Endothelial cell of umbilical vein (primary cell): ENCODE measurements around the gene KIF1B. TPM values are rescaled to one million over a fixed set of nuclear protein-coding genes. Genes with fewer than 3 reads are reported as not detected.

Source experiments
- BruUV-seq: library from RNA; stranded (reverse); fragments of 400-500 nt; replicated peaks from 2 replicates; lab custom pipeline; 2021; lab: Mats Ljungman, UMichigan
- CTCF ChIA-PET: fragments of 300-600, 350-600 bp; sonication (Branson Sonifier 250); formaldehyde crosslinking; loops from one replicate; lab custom pipeline; 2021; ENCODE audit warnings: antibody characterized with exemption, inconsistent platforms; lab: Charles Lee
- POLR2A ChIA-PET: fragments of 300-600, 350-600 bp; sonication (Branson Sonifier 250); formaldehyde crosslinking; loops from one replicate; lab custom pipeline; 2021; ENCODE audit warnings: antibody characterized with exemption, inconsistent platforms; lab: Charles Lee
- DNase-seq: peaks from one replicate; pipeline ENCODE4 v3.0.0-alpha.2; 2011; ENCODE audit warnings: low read depth, low spot score
- FAIRE-seq: peaks from 2 replicates; lab custom pipeline; 2011; peaks lifted over from hg19 to GRCh38; lab: Jason Lieb, UNC
- H2AFZ ChIP-seq: 2 replicates; pipeline ENCODE4 v1.6.0; 2012; ENCODE audit warnings: low read depth, low read length, control low read depth, inconsistent platforms
- H3K27ac ChIP-seq: 2 replicates; pipeline ENCODE4 v1.5.1; 2011; ENCODE audit warnings: low read depth, mild to moderate bottlenecking, control low read depth, low read length, moderate library complexity; ENCODE audit not compliant: insufficient read depth
- H3K27me3 ChIP-seq, 2 experiments: 2 replicates each; pipeline versions ENCODE4 v1.6.0 to v1.6.1; 2011; ENCODE audit warnings: low read length in 2 of 2, mixed read lengths in 1 of 2; ENCODE audit not compliant: control insufficient read depth in 2 of 2, insufficient read depth in 2 of 2
- H3K36me3 ChIP-seq, 2 experiments: 2 replicates in 1 of 2; 3 replicates in 1 of 2; pipeline ENCODE4 v1.5.1; 2011; ENCODE audit warnings: low read length in 2 of 2, mild to moderate bottlenecking in 1 of 2, moderate library complexity in 1 of 2; ENCODE audit not compliant: control insufficient read depth in 2 of 2, insufficient read depth in 2 of 2; ENCODE audit errors: extremely low read depth in 1 of 2
- H3K4me1 ChIP-seq: 3 replicates; pipeline ENCODE4 v1.5.1; 2011; ENCODE audit warnings: mild to moderate bottlenecking, low read length; ENCODE audit not compliant: control insufficient read depth, insufficient read depth; ENCODE audit errors: extremely low read depth
- H3K4me2 ChIP-seq: 2 replicates; pipeline ENCODE4 v1.6.1; 2011; ENCODE audit warnings: low read length, control low read depth, mixed read lengths; ENCODE audit not compliant: insufficient read depth
- H3K4me3 ChIP-seq, 3 experiments: fragments of 200-600 bp in 1 of 3; sonication (generic), shearing (Covaris generic) in 1 of 3; replicated peaks in 1 of 3; 2 replicates each; pipeline ENCODE4 v1.5.1; 2011 to 2016; ENCODE audit warnings: control low read depth in 3 of 3, low read length in 3 of 3, mild to moderate bottlenecking in 2 of 3, inconsistent platforms in 1 of 3, low read depth in 1 of 3, moderate library complexity in 1 of 3; ENCODE audit not compliant: insufficient read depth in 1 of 3
- H3K79me2 ChIP-seq: 2 replicates; pipeline ENCODE4 v1.6.0; 2012; ENCODE audit warnings: low read length, inconsistent platforms; ENCODE audit not compliant: control insufficient read depth, insufficient read depth
- H3K9ac ChIP-seq: replicated peaks from 2 replicates; pipeline ENCODE3; 2011; ENCODE audit warnings: low read length, control low read depth; ENCODE audit not compliant: insufficient read depth; ENCODE audit errors: extremely low read depth
- H3K9me1 ChIP-seq: replicated peaks from 3 replicates; pipeline ENCODE4 v1.6.0; 2011; ENCODE audit warnings: mild to moderate bottlenecking, low read length; ENCODE audit not compliant: control insufficient read depth, insufficient read depth; ENCODE audit errors: extremely low read depth
- H3K9me3 ChIP-seq: replicated peaks from 2 replicates; pipeline ENCODE4 v1.5.1; 2012; ENCODE audit warnings: low read length, inconsistent platforms; ENCODE audit not compliant: control insufficient read depth, insufficient read depth
- H4K20me1 ChIP-seq: replicated peaks from 2 replicates; pipeline ENCODE3; 2011; ENCODE audit warnings: mild to moderate bottlenecking, low read length; ENCODE audit not compliant: control insufficient read depth, insufficient read depth; ENCODE audit errors: extremely low read depth
- EZH2 ChIP-seq: IDR thresholded peaks from 2 replicates; pipeline ENCODE4 v1.6.1; 2012; ENCODE audit warnings: borderline replicate concordance, low read depth, mild to moderate bottlenecking, moderate library complexity, low read length, inconsistent platforms; ENCODE audit not compliant: severe bottlenecking
- GATA2 ChIP-seq: IDR thresholded peaks from 2 replicates; pipeline ENCODE4 v1.7.0; 2011; ENCODE audit warnings: low read depth, mild to moderate bottlenecking, moderate library complexity, mixed read lengths, low read length; ENCODE audit not compliant: insufficient read length, insufficient read depth
- JUN ChIP-seq: IDR thresholded peaks from 2 replicates; pipeline ENCODE4 v1.6.1; 2011; ENCODE audit warnings: borderline replicate concordance, low read depth; ENCODE audit not compliant: insufficient read length, insufficient read depth
- MYC ChIP-seq: IDR thresholded peaks from one replicate; pipeline ENCODE4 v1.6.1; 2011; ENCODE audit warnings: mild to moderate bottlenecking, low read depth, low read length
- POLR2A ChIP-seq: IDR thresholded peaks from 2 replicates; pipeline ENCODE4 v1.6.1; 2012; ENCODE audit warnings: low read depth, mild to moderate bottlenecking, control low read depth, low read length
- dilution Hi-C: fragments of 300-500 bp; cut with MboI; formaldehyde crosslinking; loops from one replicate; pipeline ENCODE4 v1.15.0; 2019; ENCODE audit warnings: low sequenced_read_pairs; ENCODE audit not compliant: extremely low pct_ligation_motif_present
- intact Hi-C: fragments of 100-400 bp; cut with micrococcal nuclease; formaldehyde crosslinking; loops from one replicate; pipeline ENCODE4 v1.10.0; 2022
- polyA plus RNA-seq, 4 experiments: library from polyadenylated mRNA; depleted of rRNA in 3 of 4; stranded (reverse) in 3 of 4; unstranded in 1 of 4; fragments of >200 nt; gene quantifications; 2 replicates each; pipeline versions ENCODE4 v1.2.1 to v1.2.3, GENCODE V29; 2011 to 2012; ENCODE audit warnings: missing spikeins in 1 of 4
- total RNA-seq: library from RNA; stranded (reverse); gene quantifications from 2 replicates; pipeline ENCODE4 v1.2.3, GENCODE V29; 2021
- TF ChIP-seq, protein P1 (sequence below): IDR thresholded peaks from 2 replicates; pipeline ENCODE4 v1.6.1; 2011; ENCODE audit not compliant: insufficient read depth, insufficient read length

KIF1B gene
- total and polyA plus RNA-seq, 2 donors (not counting 3 experiments of a cell fraction or from before 2014, with no cell fraction given) = 14.8 to 58.6 TPM

DNA sequence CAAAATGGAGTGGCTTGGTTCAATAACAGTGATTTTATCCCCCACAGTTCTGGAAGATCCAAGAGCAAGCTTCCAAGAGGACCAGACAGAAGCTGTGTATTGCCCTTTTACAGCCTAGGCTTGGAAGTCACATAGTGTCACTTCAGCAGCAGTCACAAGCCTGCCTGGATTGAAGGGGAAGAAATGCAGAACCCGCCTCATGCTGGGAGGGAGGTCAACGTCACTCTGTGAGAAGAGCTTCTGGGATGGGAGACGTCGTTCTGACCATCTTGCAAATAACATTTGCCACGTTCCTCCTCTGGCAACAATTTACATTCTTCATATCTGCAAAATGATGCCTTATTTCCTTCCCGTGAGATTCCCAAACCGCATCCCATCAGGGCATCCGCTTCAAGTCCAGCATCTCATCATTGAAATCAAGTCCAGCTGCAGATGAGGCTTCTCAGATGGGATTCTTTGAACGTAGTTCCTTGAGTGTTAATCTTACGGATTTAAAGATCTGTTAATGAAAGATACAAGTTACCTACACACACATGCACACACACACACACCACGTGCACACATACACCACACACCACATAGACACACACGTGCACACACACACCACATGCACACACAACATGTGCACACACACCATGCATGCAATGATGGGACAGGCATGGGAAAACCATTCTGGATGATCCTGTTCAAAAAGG, 23.9 kb upstream of the KIF1B start:
- Histone ChIP-seq H3K4me2 (no peak overlapping the region), H3K27ac (no peak overlapping the region), H3K9me3 (no peaks in the 10 kb centered on the region), H3K4me1 (no peaks in the 10 kb centered on the region), H3K9me1 (no peaks in the 10 kb centered on the region), H3K4me3 (no peak overlapping the region), H4K20me1 (no peaks in the 10 kb centered on the region), H3K79me2 (no peaks in the 10 kb centered on the region), H3K27me3 (no peaks in the 10 kb centered on the region), H2AFZ (no peak overlapping the region), H3K9ac (no peak overlapping the region), H3K36me3 (no peaks in the 10 kb centered on the region)
- intact Hi-C loops = no loop called here
- TF ChIP-seq, protein P1, sequence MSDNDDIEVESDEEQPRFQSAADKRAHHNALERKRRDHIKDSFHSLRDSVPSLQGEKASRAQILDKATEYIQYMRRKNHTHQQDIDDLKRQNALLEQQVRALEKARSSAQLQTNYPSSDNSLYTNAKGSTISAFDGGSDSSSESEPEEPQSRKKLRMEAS = no peak
- TF ChIP-seq JUN (no peak), MYC (no peak), GATA2 (no peak), POLR2A (no peak)
- no peak for FAIRE-seq
- ChIA-PET CTCF (no interaction called here), POLR2A (no interaction called here)
- dilution Hi-C loops = no loop called here
- no TSS peak for BruUV-seq
- no peak for DNase-seq

DNA sequence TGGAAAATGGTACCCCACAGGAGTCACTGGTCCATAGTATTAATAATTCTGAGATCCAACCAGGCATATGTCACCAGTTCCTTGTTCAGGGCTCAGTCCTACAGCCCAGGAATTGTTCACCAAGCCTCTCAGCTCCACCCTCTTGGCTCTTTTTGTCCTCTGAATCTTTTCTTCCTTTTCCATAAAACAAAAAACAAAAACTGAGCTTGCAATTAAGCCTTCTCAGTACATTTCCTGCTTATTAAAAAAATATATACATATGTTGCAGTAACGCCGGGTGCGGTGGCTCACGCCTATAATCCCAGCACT, 23.4 kb upstream of the KIF1B start:
- no peak overlapping the region for H3K4me3 ChIP-seq
- DNase-seq (no peak), FAIRE-seq (no peak)
- no peaks in the 10 kb centered on the region for H3K36me3 ChIP-seq
- no peaks in the 10 kb centered on the region for H3K27me3 ChIP-seq
- intact Hi-C loops = no loop called here
- no peak overlapping the region for H3K4me2 ChIP-seq
- no peaks in the 10 kb centered on the region for H4K20me1 ChIP-seq
- CTCF ChIA-PET = no interaction called here
- no peaks in the 10 kb centered on the region for H3K79me2 ChIP-seq
- H3K4me1 ChIP-seq = no peaks in the 10 kb centered on the region
- H3K9me3 ChIP-seq = no peaks in the 10 kb centered on the region
- H2AFZ ChIP-seq = no peak overlapping the region
- H3K27ac ChIP-seq = no peak overlapping the region
- TF ChIP-seq EZH2 (no peak), POLR2A (no peak)
- TF ChIP-seq, protein P1 = no peak
- dilution Hi-C loops = no loop called here
- no TSS peak for BruUV-seq
- no peaks in the 10 kb centered on the region for H3K9me1 ChIP-seq
- no peak overlapping the region for H3K9ac ChIP-seq
- POLR2A ChIA-PET = no interaction called here
